SH-SY5Y (cell line): ENCODE measurements around the gene PRXL2A.
A peak's percentile ranks its signal among the peaks of the same experiment; 100 is the strongest.

ENCODE experiments used
- GATA2 ChIP-seq: IDR thresholded peaks from 2 replicates; pipeline ENCODE4 v1.6.1; 2011; ENCODE audit warnings: mild to moderate bottlenecking, low read depth, low read length
- GATA3 ChIP-seq: IDR thresholded peaks from 2 replicates; pipeline ENCODE4 v1.6.1; 2011; ENCODE audit warnings: low read depth, mild to moderate bottlenecking, low read length, moderate library complexity

PRXL2A gene

GRCh38 chr10:80406204-80406603 is 2.1 kb upstream of the PRXL2A start:
- TF ChIP-seq GATA3 (no peak), GATA2 (no peak)

- TF ChIP-seq GATA3, result no peak
- TF ChIP-seq GATA2, result no peak
Observed at GRCh38 chr10:80407812-80408241, 524 bp upstream of the PRXL2A start.

- TF ChIP-seq GATA3 (no peak), GATA2 (no peak)
Observed at GRCh38 chr10:80409121-80409520, 770 bp downstream of the PRXL2A start.

DNA sequence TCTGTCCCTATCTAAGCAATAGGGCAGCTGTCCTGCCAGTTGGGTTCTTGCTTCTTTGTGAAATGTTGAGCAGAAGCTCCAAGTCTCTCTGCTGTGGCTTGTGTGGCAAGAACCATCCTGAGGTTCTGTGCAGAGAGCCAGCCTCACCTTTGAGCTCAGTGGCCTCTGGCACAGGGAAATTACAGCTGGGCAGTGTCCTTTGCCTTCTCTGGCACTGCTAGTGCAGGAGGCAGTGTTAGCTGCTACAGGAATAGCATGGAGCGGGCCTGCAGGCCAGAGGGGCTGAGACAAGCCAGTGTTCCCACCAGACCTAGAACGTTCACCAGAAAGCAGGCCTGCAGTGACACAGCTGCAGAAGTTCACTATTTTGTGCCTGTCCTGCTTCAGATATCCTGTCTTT is 1.8 kb downstream of the PRXL2A start:
- TF ChIP-seq GATA2 (no peak), GATA3 (no peak)

DNA sequence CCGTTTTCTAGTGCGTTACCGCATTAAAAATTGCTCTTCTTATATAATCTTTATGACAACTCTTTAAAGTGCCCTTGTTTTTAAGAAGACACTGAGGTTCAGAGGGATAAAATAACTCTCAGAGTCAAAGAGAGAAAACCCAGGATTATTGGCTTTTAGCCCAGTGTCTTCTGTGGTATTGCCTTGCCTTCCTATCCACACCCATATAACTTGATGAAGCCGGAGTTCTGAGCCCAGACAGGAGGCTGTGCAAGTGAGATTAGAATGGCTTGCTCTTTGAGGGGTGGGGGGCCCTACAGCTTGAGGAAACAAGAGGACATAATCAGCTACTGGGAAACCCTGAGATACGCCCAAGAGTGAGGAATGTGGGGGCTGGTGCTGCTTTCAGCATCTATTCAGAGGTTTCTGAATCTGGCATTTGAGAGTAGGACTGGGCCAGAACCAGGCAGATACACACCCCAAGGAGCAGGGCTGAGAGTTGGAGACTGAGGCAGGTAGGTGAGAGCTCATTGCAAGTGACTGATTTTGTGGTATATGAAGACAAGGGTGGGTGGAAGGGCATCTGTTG is 2.3 kb downstream of the PRXL2A start:
- TF ChIP-seq GATA3, result no peak
- no peak for TF ChIP-seq GATA2

DNA sequence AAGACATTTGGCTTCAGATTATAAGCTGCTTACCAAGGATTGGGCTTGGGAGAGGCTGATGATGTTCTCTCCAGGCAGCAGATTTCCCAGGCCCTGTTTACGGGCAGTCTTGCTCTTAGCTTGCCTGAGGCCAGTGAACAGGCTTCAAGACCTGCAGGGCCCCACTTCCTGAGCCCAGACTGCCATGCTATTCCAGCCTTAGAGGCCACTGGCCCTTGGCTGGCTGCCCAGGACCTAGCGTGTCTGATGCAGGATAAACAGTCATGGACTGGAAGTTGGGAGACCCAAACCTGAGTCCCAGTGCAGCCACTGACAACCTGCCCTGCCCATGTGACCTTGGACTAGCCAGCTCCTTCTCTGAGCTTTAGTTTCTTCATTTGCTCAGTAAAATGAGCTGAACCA is 2.9 kb downstream of the PRXL2A start:
- TF ChIP-seq GATA2, result no peak
- no peak for TF ChIP-seq GATA3

GRCh38 chr10:80411681-80412220 is 3.4 kb downstream of the PRXL2A start:
- no peak for TF ChIP-seq GATA3
- TF ChIP-seq GATA2, result no peak

DNA sequence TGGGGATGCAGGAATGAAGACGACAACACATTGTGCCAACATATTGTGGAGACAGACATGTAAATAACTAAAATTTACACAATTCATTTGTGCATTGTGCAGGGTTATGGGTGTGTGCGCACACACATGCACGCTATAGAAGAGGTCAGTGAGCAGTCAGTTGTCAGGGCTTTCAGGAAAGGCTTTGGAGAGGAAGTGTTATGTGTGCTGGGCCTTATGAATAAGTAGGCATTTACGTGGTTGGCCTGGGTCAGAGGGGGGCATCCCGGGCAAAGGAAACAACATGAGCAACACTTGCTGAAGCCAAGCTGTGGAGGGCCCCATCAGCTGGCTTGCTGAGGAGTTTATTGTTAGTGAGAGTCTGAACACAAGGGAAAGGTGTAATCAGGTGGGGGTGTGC is 4.1 kb downstream of the PRXL2A start:
- TF ChIP-seq GATA3, result no peak
- no peak for TF ChIP-seq GATA2

DNA sequence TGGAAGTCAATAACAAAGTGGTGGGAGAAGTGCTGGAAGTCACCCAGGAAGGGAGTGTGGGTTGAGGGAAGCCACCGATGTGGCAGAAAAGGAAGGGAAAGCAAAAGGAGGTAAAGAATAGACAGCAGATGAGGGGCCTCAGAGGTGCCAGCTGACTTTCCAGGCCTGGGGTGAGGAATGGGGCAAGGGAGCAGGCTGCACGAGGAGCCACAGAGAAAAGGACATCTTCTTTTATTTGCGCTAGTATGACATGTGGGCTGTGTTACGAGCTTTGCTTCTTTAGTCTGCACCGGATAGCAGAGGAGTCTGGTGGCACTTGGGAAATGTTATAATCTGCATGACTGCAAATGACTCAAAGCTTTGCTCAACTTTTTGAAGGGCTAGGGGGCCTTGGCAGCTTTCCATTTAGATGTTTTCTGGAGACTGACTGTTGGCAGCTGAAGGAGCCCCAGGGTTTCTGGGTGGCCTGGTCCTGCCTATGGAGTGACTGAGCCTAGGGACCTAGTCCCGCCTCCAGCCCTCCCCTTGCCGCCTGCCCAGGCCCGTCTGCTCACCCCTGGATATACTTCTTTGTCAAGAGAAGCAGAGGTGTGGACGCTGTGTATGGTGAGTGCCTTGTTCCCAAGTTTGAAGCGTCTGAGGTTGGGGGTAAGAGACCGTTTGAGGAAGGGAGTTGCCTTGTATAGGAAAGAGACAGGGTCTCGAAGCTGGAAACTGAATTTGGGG is 5.1 kb downstream of the PRXL2A start:
- TF ChIP-seq GATA3, result no peak
- TF ChIP-seq GATA2, result no peak

- TF ChIP-seq GATA2 (peak; percentile 55), GATA3 (no peak; the same call in 1 of the 2 replicates)
Observed at GRCh38 chr10:80414142-80414895, 6.0 kb downstream of the PRXL2A start.

DNA sequence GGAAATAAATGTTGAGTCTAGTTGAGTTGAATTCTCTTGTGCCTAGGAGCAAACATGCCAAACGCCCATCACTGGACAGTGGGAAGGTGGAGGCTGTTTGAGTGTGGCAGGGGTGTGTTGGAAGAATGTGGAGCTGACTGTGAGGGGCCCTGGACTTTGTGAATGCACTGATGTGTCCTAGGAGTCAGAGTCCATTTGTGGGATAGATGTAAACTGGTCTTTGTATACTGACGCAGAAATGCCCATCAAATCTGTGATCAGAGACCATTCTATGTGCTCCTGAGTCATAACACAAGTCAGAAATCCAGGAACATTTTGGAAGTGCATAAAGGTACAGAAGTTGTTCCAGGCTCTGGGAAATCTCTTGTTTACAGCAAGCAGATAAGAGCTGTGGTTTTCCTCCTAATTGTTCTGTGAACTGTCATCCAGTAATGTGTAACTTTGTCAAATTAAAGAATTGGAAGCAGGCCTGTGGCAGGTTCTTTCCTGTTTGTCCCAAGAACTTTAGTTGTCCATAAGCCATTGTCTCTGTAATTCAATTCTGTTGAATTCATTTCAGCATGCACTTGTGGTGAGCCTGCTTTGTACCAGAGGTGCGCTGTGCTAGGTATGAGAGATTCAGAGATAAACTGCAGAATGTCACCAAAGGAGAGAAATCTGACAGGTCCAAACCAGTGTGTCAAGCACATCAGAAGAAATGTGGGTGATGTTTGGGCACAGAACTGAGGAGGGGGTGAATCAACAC is 7.6 kb downstream of the PRXL2A start:
- TF ChIP-seq GATA3 (no peak), GATA2 (0 out of 2 replicates have a peak, but pooled peaks have one; percentile 27)

GRCh38 chr10:80416479-80417098 is 8.2 kb downstream of the PRXL2A start:
- TF ChIP-seq GATA3, result no peak
- TF ChIP-seq GATA2, result no peak

DNA sequence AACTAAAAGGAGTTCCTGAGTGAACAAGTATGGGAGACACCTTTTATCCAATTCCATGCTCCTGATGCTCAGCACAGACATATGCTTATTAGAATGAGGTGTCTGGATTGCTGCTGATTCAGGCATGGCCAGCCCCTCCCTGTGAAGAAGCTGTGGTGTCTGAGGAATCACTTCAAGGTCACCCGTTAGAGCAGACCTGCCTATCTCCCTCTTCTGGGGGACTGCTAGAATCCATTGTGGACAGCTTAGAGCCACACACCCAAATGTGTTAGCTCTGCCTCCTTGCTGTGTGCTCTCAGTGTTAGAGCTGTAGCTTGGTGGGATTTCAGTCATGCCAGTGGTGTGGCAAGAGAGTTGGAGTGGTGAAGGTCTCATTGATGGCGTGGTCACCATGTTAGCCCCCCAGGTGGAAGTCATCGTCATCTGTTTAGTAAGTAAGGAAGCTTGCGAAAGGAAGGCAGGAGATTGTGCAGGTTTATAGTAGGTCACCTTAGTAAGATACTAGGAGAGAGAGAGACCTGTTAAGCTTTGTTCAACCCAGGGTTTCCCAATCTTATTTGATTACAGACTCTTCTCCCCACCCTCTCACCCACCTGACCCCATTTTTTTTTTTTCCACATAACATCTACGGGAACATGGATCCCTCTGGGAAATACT is 12.8 kb downstream of the PRXL2A start:
- TF ChIP-seq GATA3, result no peak
- TF ChIP-seq GATA2, result no peak
